B cell (primary cell): ENCODE data around the gene PRRC2B. TPM values are rescaled to one million over a fixed set of nuclear protein-coding genes. Genes with fewer than 3 reads are reported as not detected.

Experiments used
- ATAC-seq: fragments of 200-7000 bp; cut with Tn5 transposase; one replicate; pipeline ENCODE4 v1.10.0; 2021; ENCODE audit warnings: low read depth, mild to moderate bottlenecking, moderate number of reproducible peaks, moderate library complexity
- CTCF ChIA-PET: fragments of 350-600 bp; sonication (Branson Sonifier 250); formaldehyde crosslinking; loops from one replicate; lab custom pipeline; 2021; ENCODE audit warnings: antibody characterized with exemption, inconsistent platforms; lab: Charles Lee
- POLR2A ChIA-PET: fragments of 350-600 bp; sonication (Branson Sonifier 250); formaldehyde crosslinking; loops from one replicate; lab custom pipeline; 2021; ENCODE audit warnings: antibody characterized with exemption; lab: Charles Lee
- DNase-seq: peaks from one replicate; pipeline ENCODE4 v3.0.0; 2013
- H2AFZ ChIP-seq: 2 replicates; pipeline ENCODE4 v1.6.1; 2012; ENCODE audit warnings: mild to moderate bottlenecking, low read depth, low read length; ENCODE audit not compliant: insufficient read depth, poor library complexity, severe bottlenecking
- H3K27ac ChIP-seq, 2 donors: 1 replicate in 1 of 2; 2 replicates in 1 of 2; pipeline ENCODE4 v1.5.1; 2012 to 2013; ENCODE audit warnings: low read length in 2 of 2, mild to moderate bottlenecking in 2 of 2, moderate library complexity in 1 of 2
- H3K27me3 ChIP-seq, 4 experiments: fragments of 200-600 bp in 1 of 4; sonication (generic) in 1 of 4; replicated peaks in 1 of 4; 1 replicate in 2 of 4; 2 replicates in 2 of 4; pipeline versions ENCODE4 v1.6.1 to v1.7.0; 2013 to 2016; ENCODE audit warnings: low read length in 3 of 4, mild to moderate bottlenecking in 2 of 4, mixed read lengths in 1 of 4, moderate library complexity in 1 of 4; ENCODE audit not compliant: insufficient read depth in 4 of 4, control insufficient read depth in 3 of 4; ENCODE audit errors: control extremely low read depth in 1 of 4
- H3K36me3 ChIP-seq, 2 experiments: replicated peaks in 1 of 2; 1 replicate in 1 of 2; 2 replicates in 1 of 2; pipeline versions ENCODE4 v1.6.1 to v1.7.1; 2013; ENCODE audit warnings: low read length in 1 of 2; ENCODE audit not compliant: insufficient read depth in 2 of 2, control insufficient read depth in 1 of 2; ENCODE audit errors: control extremely low read depth in 1 of 2, extremely low read depth in 1 of 2
- H3K4me1 ChIP-seq, 2 donors: fragments of 200-600 bp in 1 of 2; sonication (generic) in 1 of 2; 1 replicate in 1 of 2; 2 replicates in 1 of 2; pipeline versions ENCODE4 v1.5.1 to v1.6.1; 2013 to 2017; ENCODE audit warnings: low read length in 2 of 2; ENCODE audit not compliant: control insufficient read depth in 2 of 2, insufficient read depth in 2 of 2
- H3K4me2 ChIP-seq: replicated peaks from 2 replicates; pipeline ENCODE3; 2012; ENCODE audit warnings: mild to moderate bottlenecking, low read depth, low read length; ENCODE audit not compliant: poor library complexity, severe bottlenecking
- H3K4me3 ChIP-seq, 5 experiments: fragments of 200-600 bp in 1 of 5; sonication (generic) in 1 of 5; 1 replicate in 3 of 5; 2 replicates in 2 of 5; pipeline versions ENCODE4 v1.5.1 to v1.7.0; 2011 to 2016; ENCODE audit warnings: low read length in 4 of 5, mild to moderate bottlenecking in 4 of 5, low read depth in 2 of 5, control low read depth in 1 of 5, moderate library complexity in 1 of 5; ENCODE audit not compliant: insufficient read depth in 1 of 5; ENCODE audit errors: control extremely low read depth in 1 of 5, extremely low read depth in 1 of 5
- H3K79me2 ChIP-seq: fragments of 200-600 bp; sonication (generic); one replicate; pipeline ENCODE4 v1.6.0; 2016; ENCODE audit warnings: low read length; ENCODE audit not compliant: control insufficient read depth, insufficient read depth
- H3K9ac ChIP-seq: fragments of 200-600 bp; sonication (generic); 2 replicates; pipeline ENCODE4 v1.6.1; 2017; ENCODE audit warnings: mild to moderate bottlenecking, low read length, moderate library complexity
- H3K9me3 ChIP-seq, 3 donors: one replicate each; pipeline versions ENCODE4 v1.6.1 to v1.7.1; 2013; ENCODE audit warnings: low read length in 2 of 3; ENCODE audit not compliant: control insufficient read depth in 2 of 3, insufficient read depth in 1 of 3; ENCODE audit errors: control extremely low read depth in 1 of 3
- H4K20me1 ChIP-seq: 2 replicates; pipeline ENCODE4 v1.6.0; 2012; ENCODE audit warnings: mild to moderate bottlenecking, low read length; ENCODE audit not compliant: insufficient read depth, control insufficient read depth, poor library complexity, severe bottlenecking
- H3K27ac Mint-ChIP-seq: one replicate; pipeline ENCODE4 v1.8.0; 2021; ENCODE audit warnings: mixed read lengths
- H3K27me3 Mint-ChIP-seq: one replicate; pipeline ENCODE4 v1.8.0; 2021; ENCODE audit warnings: mixed read lengths
- H3K4me1 Mint-ChIP-seq: one replicate; pipeline ENCODE4 v1.8.0; 2021; ENCODE audit warnings: mixed read lengths
- H3K4me3 Mint-ChIP-seq: one replicate; pipeline ENCODE4 v1.8.0; 2021; ENCODE audit warnings: mixed read lengths
- H3K9me3 Mint-ChIP-seq: one replicate; pipeline ENCODE4 v1.8.0; 2022; ENCODE audit warnings: mixed read lengths; ENCODE audit not compliant: insufficient read depth
- EZH2 ChIP-seq: IDR thresholded peaks from 2 replicates; pipeline ENCODE4 v1.6.1; 2012; ENCODE audit warnings: borderline replicate concordance, low read depth, mild to moderate bottlenecking, moderate library complexity, low read length; ENCODE audit not compliant: insufficient read depth, poor library complexity, severe bottlenecking
- WGBS: methylation state at CpG from one replicate; pipeline ENCODE4 v1.1.5; 2013; ENCODE audit warnings: missing lambda C conversion rate; ENCODE audit not compliant: insufficient coverage; 5-methylcytosine and 5-hydroxymethylcytosine counted together
- intact Hi-C: fragments of 100-400 bp; cut with micrococcal nuclease; formaldehyde crosslinking; loops from one replicate; pipeline ENCODE4 v1.10.0; 2022
- polyA plus RNA-seq: library from polyadenylated mRNA; depleted of rRNA; stranded (reverse); fragments of >200 nt; gene quantifications from 2 replicates; pipeline ENCODE4 v1.2.3, GENCODE V29; 2012
- total RNA-seq, 2 donors: library from RNA; stranded (reverse); fragments of 120-200 nt in 1 of 2; gene quantifications; 1 replicate in 1 of 2; 2 replicates in 1 of 2; pipeline versions ENCODE4 v1.2.3 to v1.2.4, GENCODE V29; 2013 to 2022
- TF ChIP-seq, protein P1 (sequence below): fragments of 200-600 bp; IDR thresholded peaks from one replicate; pipeline ENCODE4 v1.8.0; 2022; ENCODE audit warnings: antibody characterized with exemption, mild to moderate bottlenecking

Gene PRRC2B
- total and polyA plus RNA-seq, 2 donors (not counting 1 experiment from before 2014, with no cell fraction given), result 63.9 to 268 TPM

DNA sequence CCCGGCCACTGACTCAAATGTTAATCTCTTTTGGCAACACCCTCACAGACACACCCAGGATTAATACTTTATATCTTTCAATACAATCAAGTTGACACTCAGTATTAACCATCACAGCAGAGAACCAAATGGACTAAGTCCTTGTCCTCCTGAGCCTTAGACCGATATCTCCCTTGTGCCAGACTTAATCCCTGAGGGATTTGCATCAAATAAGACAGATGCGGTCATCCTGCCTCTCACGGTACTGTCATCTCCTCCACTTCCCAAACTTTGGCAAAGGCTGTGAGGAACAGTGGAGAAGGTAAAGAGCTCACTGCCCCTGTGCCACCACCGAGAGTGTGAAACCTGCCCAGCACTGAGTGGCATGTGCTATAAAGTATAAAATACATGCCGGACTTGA is 6.5 kb upstream of the PRRC2B start:
- no peak overlapping the region for H3K4me3 ChIP-seq
- Mint-ChIP-seq H3K27me3 (no peaks in the 10 kb centered on the region), H3K4me3 (no peak overlapping the region), H3K27ac (no peak overlapping the region), H3K9me3 (no peaks in the 10 kb centered on the region), H3K4me1 (no peaks in the 10 kb centered on the region)
- WGBS, result 0% methylated on average over 1 of the region's 6 CpGs
- H3K4me1 ChIP-seq, result no peaks in the 10 kb centered on the region
- H3K36me3 ChIP-seq, result no peaks in the 10 kb centered on the region
- no peak overlapping the region for H3K9ac ChIP-seq
- intact Hi-C loops, result no loop called here
- no peak overlapping the region for H3K4me2 ChIP-seq
- H3K9me3 ChIP-seq, result no peaks in the 10 kb centered on the region
- ChIA-PET POLR2A (interaction anchor here (0.6 kb wide), 1 partner anchor 338 kb away, joined by 4 read pairs; no protein-coding TSS in a partner anchor), CTCF (no interaction called here)
- H3K27ac ChIP-seq, result no peak overlapping the region
- no peak for ATAC-seq
- no peaks in the 10 kb centered on the region for H3K27me3 ChIP-seq
- no peaks in the 10 kb centered on the region for H4K20me1 ChIP-seq
- H3K79me2 ChIP-seq, result no peaks in the 10 kb centered on the region
- no peak for TF ChIP-seq EZH2
- TF ChIP-seq, protein P1, sequence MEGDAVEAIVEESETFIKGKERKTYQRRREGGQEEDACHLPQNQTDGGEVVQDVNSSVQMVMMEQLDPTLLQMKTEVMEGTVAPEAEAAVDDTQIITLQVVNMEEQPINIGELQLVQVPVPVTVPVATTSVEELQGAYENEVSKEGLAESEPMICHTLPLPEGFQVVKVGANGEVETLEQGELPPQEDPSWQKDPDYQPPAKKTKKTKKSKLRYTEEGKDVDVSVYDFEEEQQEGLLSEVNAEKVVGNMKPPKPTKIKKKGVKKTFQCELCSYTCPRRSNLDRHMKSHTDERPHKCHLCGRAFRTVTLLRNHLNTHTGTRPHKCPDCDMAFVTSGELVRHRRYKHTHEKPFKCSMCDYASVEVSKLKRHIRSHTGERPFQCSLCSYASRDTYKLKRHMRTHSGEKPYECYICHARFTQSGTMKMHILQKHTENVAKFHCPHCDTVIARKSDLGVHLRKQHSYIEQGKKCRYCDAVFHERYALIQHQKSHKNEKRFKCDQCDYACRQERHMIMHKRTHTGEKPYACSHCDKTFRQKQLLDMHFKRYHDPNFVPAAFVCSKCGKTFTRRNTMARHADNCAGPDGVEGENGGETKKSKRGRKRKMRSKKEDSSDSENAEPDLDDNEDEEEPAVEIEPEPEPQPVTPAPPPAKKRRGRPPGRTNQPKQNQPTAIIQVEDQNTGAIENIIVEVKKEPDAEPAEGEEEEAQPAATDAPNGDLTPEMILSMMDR, result no peak
- DNase-seq, result no peak
- H2AFZ ChIP-seq, result no peak overlapping the region

DNA sequence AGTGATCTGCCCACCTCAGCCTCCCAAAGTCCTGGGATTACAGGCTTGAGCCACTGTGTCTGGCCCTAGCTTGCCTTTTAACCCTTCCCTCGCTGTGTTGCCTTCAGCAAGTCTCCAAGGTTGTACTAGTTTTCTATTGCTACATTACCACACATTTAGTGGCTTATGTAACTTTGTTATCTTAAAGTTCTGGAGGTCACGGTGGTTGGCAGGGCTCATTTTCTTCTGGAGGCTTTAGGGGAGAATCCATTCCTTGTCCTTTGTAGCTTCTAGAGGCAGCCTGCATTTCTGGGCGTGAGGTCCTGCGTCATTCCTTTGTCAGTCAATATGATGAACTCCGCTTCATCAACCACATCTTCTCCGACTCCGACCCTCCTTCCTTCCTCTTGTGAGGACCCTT is 2.9 kb upstream of the PRRC2B start:
- Histone ChIP-seq H3K27me3 (no peaks in the 10 kb centered on the region), H4K20me1 (peaks cover 13% of the 10 kb centered on the region), H3K4me3 (no peak overlapping the region), H3K79me2 (peaks cover 15% of the 10 kb centered on the region), H2AFZ (no peak overlapping the region), H3K27ac (no peak overlapping the region), H3K9me3 (no peaks in the 10 kb centered on the region), H3K36me3 (no peaks in the 10 kb centered on the region), H3K9ac (no peak overlapping the region), H3K4me1 (peaks cover 13 to 19% of the 10 kb centered on the region in 2 donors), H3K4me2 (no peak overlapping the region)
- Mint-ChIP-seq H3K4me3 (no peak overlapping the region), H3K4me1 (peaks cover 19% of the 10 kb centered on the region), H3K27me3 (no peaks in the 10 kb centered on the region), H3K27ac (no peak overlapping the region), H3K9me3 (no peaks in the 10 kb centered on the region)
- POLR2A ChIA-PET, result no interaction called here
- WGBS, result 100% methylated on average over 5 of the region's 7 CpGs
- DNase-seq, result no peak
- no peak for ATAC-seq
- intact Hi-C loops, result no loop called here
- TF ChIP-seq, protein P1, result no peak
- TF ChIP-seq EZH2, result no peak
- CTCF ChIA-PET, result no interaction called here
